Measurements from ENCODE around the gene UBE2G2.

The UBE2G2 gene

GRCh38 chr21:44845418-44846223 lies 44.0 kb upstream of the UBE2G2 start:
- Histone ChIP-seq H3K4me3 (ENCODE audit: low read length in 2 of 2) (peak overlapping the region; percentile 24 to 57), H3K9me3 (ENCODE audit: control insufficient read depth in 2 of 2, low read length in 2 of 2) (no peaks in the 10 kb centered on the region), H3K9ac (ENCODE audit: low read depth in 1 of 2, low read length in 2 of 2) (peak overlapping the region; percentile 29 to 32), H3K27ac (ENCODE audit: low read depth in 2 of 2, low read length in 2 of 2) (no peak overlapping the region), H3K27me3 (ENCODE audit: control insufficient read depth in 2 of 2, insufficient read depth in 2 of 2, low read length in 2 of 2) (peaks cover 0 to 4% of the 10 kb centered on the region in 2 donors), H3K4me1 (ENCODE audit: control insufficient read depth in 2 of 2, insufficient read depth in 2 of 2, low read length in 2 of 2) (peaks cover 45 to 50% of the 10 kb centered on the region in 2 donors), H3K36me3 (ENCODE audit: control insufficient read depth in 2 of 2, insufficient read depth in 2 of 2, low read length in 2 of 2) (peaks cover 8 to 14% of the 10 kb centered on the region in 2 donors)

- Histone ChIP-seq H3K27me3 (ENCODE audit: control insufficient read depth in 2 of 2, insufficient read depth in 2 of 2, low read length in 2 of 2) (peaks cover 0 to 4% of the 10 kb centered on the region in 2 donors), H3K36me3 (ENCODE audit: control insufficient read depth in 2 of 2, insufficient read depth in 2 of 2, low read length in 2 of 2) (peaks cover 2 to 3% of the 10 kb centered on the region in 2 donors), H3K4me3 (ENCODE audit: low read length in 2 of 2) (no peak overlapping the region), H3K9ac (ENCODE audit: low read depth in 1 of 2, low read length in 2 of 2) (no peak overlapping the region), H3K27ac (ENCODE audit: low read depth in 2 of 2, low read length in 2 of 2) (no peak overlapping the region), H3K4me1 (ENCODE audit: control insufficient read depth in 2 of 2, insufficient read depth in 2 of 2, low read length in 2 of 2) (peaks cover 35 to 39% of the 10 kb centered on the region in 2 donors), H3K9me3 (ENCODE audit: control insufficient read depth in 2 of 2, low read length in 2 of 2) (no peaks in the 10 kb centered on the region)
These were observed 42.6 kb upstream of the UBE2G2 start for GRCh38 chr21:44844256-44844655.

GRCh38 chr21:44842721-44843445 lies 41.3 kb upstream of the UBE2G2 start:
- H3K9me3 ChIP-seq (ENCODE audit: control insufficient read depth in 2 of 2, low read length in 2 of 2): no peaks in the 10 kb centered on the region
- H3K27ac ChIP-seq (ENCODE audit: low read depth in 2 of 2, low read length in 2 of 2): no peak overlapping the region
- peaks cover 0 to 4% of the 10 kb centered on the region in 2 donors for H3K27me3 ChIP-seq (ENCODE audit: control insufficient read depth in 2 of 2, insufficient read depth in 2 of 2, low read length in 2 of 2)
- H3K4me1 ChIP-seq (ENCODE audit: control insufficient read depth in 2 of 2, insufficient read depth in 2 of 2, low read length in 2 of 2): peaks cover 27% of the 10 kb centered on the region in 2 donors
- H3K4me3 ChIP-seq (ENCODE audit: low read length in 2 of 2): no peak overlapping the region
- no peaks in the 10 kb centered on the region for H3K36me3 ChIP-seq (ENCODE audit: control insufficient read depth in 2 of 2, insufficient read depth in 2 of 2, low read length in 2 of 2)
- H3K9ac ChIP-seq (ENCODE audit: low read depth in 1 of 2, low read length in 2 of 2): no peak overlapping the region

- no peak overlapping the region for H3K27ac ChIP-seq (ENCODE audit: low read depth in 2 of 2, low read length in 2 of 2)
- H3K27me3 ChIP-seq (ENCODE audit: control insufficient read depth in 2 of 2, insufficient read depth in 2 of 2, low read length in 2 of 2): peaks cover 0 to 4% of the 10 kb centered on the region in 2 donors
- no peak overlapping the region for H3K4me3 ChIP-seq (ENCODE audit: low read length in 2 of 2)
- H3K9ac ChIP-seq (ENCODE audit: low read depth in 1 of 2, low read length in 2 of 2): no peak overlapping the region
- H3K36me3 ChIP-seq (ENCODE audit: control insufficient read depth in 2 of 2, insufficient read depth in 2 of 2, low read length in 2 of 2): no peaks in the 10 kb centered on the region
- peaks cover 19 to 20% of the 10 kb centered on the region in 2 donors for H3K4me1 ChIP-seq (ENCODE audit: control insufficient read depth in 2 of 2, insufficient read depth in 2 of 2, low read length in 2 of 2)
- no peaks in the 10 kb centered on the region for H3K9me3 ChIP-seq (ENCODE audit: control insufficient read depth in 2 of 2, low read length in 2 of 2)
These were observed 40.5 kb upstream of the UBE2G2 start for GRCh38 chr21:44842087-44842486.

- Histone ChIP-seq H3K27me3 (ENCODE audit: control insufficient read depth in 2 of 2, insufficient read depth in 2 of 2, low read length in 2 of 2) (peaks cover 0 to 4% of the 10 kb centered on the region in 2 donors), H3K4me1 (ENCODE audit: control insufficient read depth in 2 of 2, insufficient read depth in 2 of 2, low read length in 2 of 2) (peaks cover 11 to 12% of the 10 kb centered on the region in 2 donors), H3K36me3 (ENCODE audit: control insufficient read depth in 2 of 2, insufficient read depth in 2 of 2, low read length in 2 of 2) (no peaks in the 10 kb centered on the region), H3K4me3 (ENCODE audit: low read length in 2 of 2) (no peak overlapping the region), H3K9me3 (ENCODE audit: control insufficient read depth in 2 of 2, low read length in 2 of 2) (no peaks in the 10 kb centered on the region), H3K27ac (ENCODE audit: low read depth in 2 of 2, low read length in 2 of 2) (no peak overlapping the region), H3K9ac (ENCODE audit: low read depth in 1 of 2, low read length in 2 of 2) (no peak overlapping the region)
These were observed 39.2 kb upstream of the UBE2G2 start for GRCh38 chr21:44840771-44841170.

- H3K9ac ChIP-seq (ENCODE audit: low read depth in 1 of 2, low read length in 2 of 2): no peak overlapping the region
- no peaks in the 10 kb centered on the region for H3K9me3 ChIP-seq (ENCODE audit: control insufficient read depth in 2 of 2, low read length in 2 of 2)
- H3K4me1 ChIP-seq (ENCODE audit: control insufficient read depth in 2 of 2, insufficient read depth in 2 of 2, low read length in 2 of 2): peaks cover 5 to 11% of the 10 kb centered on the region in 2 donors
- no peak overlapping the region for H3K27ac ChIP-seq (ENCODE audit: low read depth in 2 of 2, low read length in 2 of 2)
- no peaks in the 10 kb centered on the region for H3K36me3 ChIP-seq (ENCODE audit: control insufficient read depth in 2 of 2, insufficient read depth in 2 of 2, low read length in 2 of 2)
- peaks cover 0 to 4% of the 10 kb centered on the region in 2 donors for H3K27me3 ChIP-seq (ENCODE audit: control insufficient read depth in 2 of 2, insufficient read depth in 2 of 2, low read length in 2 of 2)
- H3K4me3 ChIP-seq (ENCODE audit: low read length in 2 of 2): no peak overlapping the region
These were observed 37.3 kb upstream of the UBE2G2 start for GRCh38 chr21:44838951-44839350.

GRCh38 chr21:44838039-44838895 lies 36.6 kb upstream of the UBE2G2 start:
- H3K9ac ChIP-seq (ENCODE audit: low read depth in 1 of 2, low read length in 2 of 2): no peak overlapping the region
- H3K4me3 ChIP-seq (ENCODE audit: low read length in 2 of 2): no peak overlapping the region
- H3K4me1 ChIP-seq (ENCODE audit: control insufficient read depth in 2 of 2, insufficient read depth in 2 of 2, low read length in 2 of 2): peaks cover 5 to 11% of the 10 kb centered on the region in 2 donors
- no peaks in the 10 kb centered on the region for H3K36me3 ChIP-seq (ENCODE audit: control insufficient read depth in 2 of 2, insufficient read depth in 2 of 2, low read length in 2 of 2)
- H3K9me3 ChIP-seq (ENCODE audit: control insufficient read depth in 2 of 2, low read length in 2 of 2): no peaks in the 10 kb centered on the region
- H3K27me3 ChIP-seq (ENCODE audit: control insufficient read depth in 2 of 2, insufficient read depth in 2 of 2, low read length in 2 of 2): peaks cover 0 to 2% of the 10 kb centered on the region in 2 donors
- no peak overlapping the region for H3K27ac ChIP-seq (ENCODE audit: low read depth in 2 of 2, low read length in 2 of 2)

GRCh38 chr21:44837537-44837936 lies 35.9 kb upstream of the UBE2G2 start:
- H3K4me3 ChIP-seq (ENCODE audit: low read length in 2 of 2): no peak overlapping the region
- peaks cover 5 to 11% of the 10 kb centered on the region in 2 donors for H3K4me1 ChIP-seq (ENCODE audit: control insufficient read depth in 2 of 2, insufficient read depth in 2 of 2, low read length in 2 of 2)
- no peak overlapping the region for H3K27ac ChIP-seq (ENCODE audit: low read depth in 2 of 2, low read length in 2 of 2)
- H3K27me3 ChIP-seq (ENCODE audit: control insufficient read depth in 2 of 2, insufficient read depth in 2 of 2, low read length in 2 of 2): no peaks in the 10 kb centered on the region
- H3K36me3 ChIP-seq (ENCODE audit: control insufficient read depth in 2 of 2, insufficient read depth in 2 of 2, low read length in 2 of 2): no peaks in the 10 kb centered on the region
- no peaks in the 10 kb centered on the region for H3K9me3 ChIP-seq (ENCODE audit: control insufficient read depth in 2 of 2, low read length in 2 of 2)
- H3K9ac ChIP-seq (ENCODE audit: low read depth in 1 of 2, low read length in 2 of 2): no peak overlapping the region

- no peak overlapping the region for H3K9ac ChIP-seq (ENCODE audit: low read depth in 1 of 2, low read length in 2 of 2)
These were observed 35.2 kb upstream of the UBE2G2 start for GRCh38 chr21:44836666-44837471.

More at GRCh38 chr21:44836666-44837471, 35.2 kb upstream of the UBE2G2 start:
- Histone ChIP-seq H3K4me1 (ENCODE audit: control insufficient read depth in 2 of 2, insufficient read depth in 2 of 2, low read length in 2 of 2) (peaks cover 5 to 11% of the 10 kb centered on the region in 2 donors), H3K27ac (ENCODE audit: low read depth in 2 of 2, low read length in 2 of 2) (no peak overlapping the region), H3K4me3 (ENCODE audit: low read length in 2 of 2) (no peak overlapping the region), H3K36me3 (ENCODE audit: control insufficient read depth in 2 of 2, insufficient read depth in 2 of 2, low read length in 2 of 2) (no peaks in the 10 kb centered on the region), H3K27me3 (ENCODE audit: control insufficient read depth in 2 of 2, insufficient read depth in 2 of 2, low read length in 2 of 2) (no peaks in the 10 kb centered on the region), H3K9me3 (ENCODE audit: control insufficient read depth in 2 of 2, low read length in 2 of 2) (no peaks in the 10 kb centered on the region)

Data from mucosa of rectum (tissue), 2 donors.